Amygdala (tissue), 56 donors: ENCODE results near the gene TMEM229B.

Experiments used
- DNase-seq, 56 donors: peaks; one replicate each; lab custom pipeline; 2025; lab: John Stamatoyannopoulos, UW

Gene TMEM229B

DNA sequence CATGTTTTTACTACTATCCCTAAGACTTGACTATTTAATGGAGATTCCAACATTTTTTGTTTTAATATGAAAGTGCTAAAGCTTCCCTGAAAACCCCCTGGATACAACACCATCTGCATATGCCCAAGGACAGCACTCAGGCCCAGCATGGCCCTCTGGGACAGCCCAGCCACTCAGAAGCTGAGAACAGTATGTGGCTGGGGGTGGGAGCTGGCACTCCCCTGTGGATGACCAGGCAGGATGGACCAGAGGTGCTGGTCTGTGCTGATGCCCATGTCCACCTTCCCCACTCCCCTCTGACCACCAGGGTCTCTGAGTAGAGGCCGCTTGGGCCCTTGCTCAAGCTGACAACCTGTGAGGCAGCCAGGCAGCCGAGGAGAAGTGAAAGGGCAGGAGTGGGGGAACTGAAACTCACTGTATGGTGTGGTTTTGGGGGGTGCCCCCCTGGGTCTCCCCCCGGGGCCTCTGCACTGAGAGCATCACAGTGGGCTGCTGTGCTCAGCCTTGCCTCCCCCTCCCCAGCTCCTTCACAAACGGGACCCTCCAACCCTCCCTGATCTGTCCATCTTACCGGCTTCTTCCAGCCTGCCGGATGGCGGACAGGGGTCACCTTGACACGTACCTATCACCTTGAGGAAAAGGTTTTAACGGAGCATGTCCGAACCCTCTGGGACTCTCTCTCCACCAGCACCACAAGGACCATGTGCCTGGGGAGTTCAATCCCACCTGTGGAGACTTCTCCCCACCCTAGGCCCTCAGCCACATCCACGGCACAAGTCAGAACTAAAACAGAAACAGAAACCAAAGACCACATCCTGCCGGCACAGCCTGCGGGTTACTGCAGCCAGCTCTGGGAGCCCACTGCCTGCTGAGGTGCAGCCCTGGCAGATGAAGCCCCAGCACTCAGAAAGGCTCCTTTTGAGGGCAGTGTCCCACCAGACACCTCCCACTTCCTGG lies at the start of gene TMEM229B:
Gene TMEM229B, minus strand, starts transcription at position 785 of the 957 bp plus-strand sequence. CDS start 14,798 bp downstream, outside the sequence.
- peak in 15 of 56 donors; percentile 3 to 30 (median 9) for DNase-seq

GRCh38 chr14:67537736-67538135 lies 49.2 kb upstream of the TMEM229B start:
- no peak for DNase-seq

GRCh38 chr14:67536087-67536486 lies 47.6 kb upstream of the TMEM229B start:
- DNase-seq: peak in 11 of 56 donors; percentile 13 to 47 (median 40)

GRCh38 chr14:67533754-67534085 lies 45.2 kb upstream of the TMEM229B start:
- DNase-seq: peak in 4 of 56 donors; percentile 21 to 46 (median 40)

- peak in 55 of 56 donors; percentile 32 to 95 (median 83) for DNase-seq
Observed at GRCh38 chr14:67532998-67533753, 44.7 kb upstream of the TMEM229B start, which contains the start of gene PLEKHH1. Gene PLEKHH1, plus strand, starts transcription at chr14:67533290. Its CDS starts 8,578 bp downstream, at chr14:67541868.

- no peak for DNase-seq
Observed at GRCh38 chr14:67532606-67532997, 44.1 kb upstream of the TMEM229B start.

DNA sequence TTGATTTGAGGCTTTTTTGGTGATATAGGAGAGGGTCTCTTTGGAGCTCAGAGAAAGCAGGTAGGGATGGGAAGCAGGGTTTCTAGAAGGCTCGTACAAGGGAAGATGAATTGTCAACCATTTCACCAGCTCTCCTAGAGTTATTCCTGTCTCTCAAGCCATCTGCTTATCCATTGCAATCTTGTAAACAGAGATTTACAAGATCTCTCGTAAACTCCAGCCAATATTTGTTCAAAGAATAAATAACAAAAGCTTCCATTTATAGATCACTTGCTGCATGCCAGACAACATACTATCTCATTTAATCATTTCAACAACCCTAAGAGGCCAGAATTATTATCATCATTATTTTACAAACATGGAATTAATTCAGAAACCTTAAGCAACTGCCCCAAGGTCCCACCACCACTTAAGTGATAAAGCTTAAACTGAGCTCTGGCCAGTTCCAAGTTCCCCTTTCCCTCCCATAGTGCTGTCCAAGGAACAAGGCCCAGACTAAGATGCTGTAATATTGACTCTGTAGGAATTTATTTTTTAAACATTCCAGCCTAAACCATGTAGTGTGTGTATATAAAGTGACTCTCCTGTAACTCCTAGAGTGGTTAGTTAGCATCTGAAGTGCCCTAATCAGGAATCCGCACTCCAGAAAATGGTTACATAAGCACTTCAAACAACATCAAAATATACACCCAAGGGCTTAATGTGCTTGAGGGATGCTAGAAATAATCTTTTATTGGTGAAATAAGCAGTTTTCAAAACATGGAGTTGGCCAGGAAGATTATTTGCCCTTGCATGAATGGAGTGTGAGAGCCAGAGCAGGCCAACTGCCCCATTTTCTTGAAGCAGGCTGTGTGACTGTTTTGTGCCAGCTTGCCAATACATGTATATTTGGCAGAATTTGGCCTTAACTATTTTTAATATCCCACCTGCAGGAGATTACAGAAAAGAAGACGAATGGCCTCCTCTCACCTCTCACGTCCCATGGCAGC lies 41.7 kb upstream of the TMEM229B start:
- DNase-seq: no peak

GRCh38 chr14:67528276-67528675 lies 39.8 kb upstream of the TMEM229B start:
- DNase-seq: peak in 2 of 56 donors; percentile 19 to 27

- no peak for DNase-seq
Observed at GRCh38 chr14:67527756-67528155, 39.2 kb upstream of the TMEM229B start.

- DNase-seq: peak in 41 of 56 donors; percentile 16 to 82 (median 47)
Observed at GRCh38 chr14:67526676-67527459, 38.3 kb upstream of the TMEM229B start.

- DNase-seq: no peak
Observed at GRCh38 chr14:67526181-67526580, 37.7 kb upstream of the TMEM229B start.

DNA sequence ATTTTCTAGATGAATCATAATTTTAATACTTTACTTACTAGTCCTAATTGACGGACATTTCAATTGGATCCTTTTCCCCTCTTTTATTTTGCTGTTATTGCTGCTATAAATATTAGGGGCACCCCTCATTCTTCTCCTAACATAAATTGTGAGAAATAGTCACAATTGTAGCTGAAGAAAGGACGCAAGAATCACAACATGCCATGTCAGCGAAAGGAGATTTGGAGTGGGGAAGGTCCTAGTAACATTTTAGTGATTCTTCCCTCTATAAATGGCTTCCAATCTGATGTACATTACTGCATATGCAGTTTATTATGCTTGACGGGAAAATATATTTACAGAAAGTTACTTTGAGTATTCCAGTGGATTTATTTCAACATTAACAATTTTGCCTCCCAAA lies 36.9 kb upstream of the TMEM229B start:
- DNase-seq: no peak

DNA sequence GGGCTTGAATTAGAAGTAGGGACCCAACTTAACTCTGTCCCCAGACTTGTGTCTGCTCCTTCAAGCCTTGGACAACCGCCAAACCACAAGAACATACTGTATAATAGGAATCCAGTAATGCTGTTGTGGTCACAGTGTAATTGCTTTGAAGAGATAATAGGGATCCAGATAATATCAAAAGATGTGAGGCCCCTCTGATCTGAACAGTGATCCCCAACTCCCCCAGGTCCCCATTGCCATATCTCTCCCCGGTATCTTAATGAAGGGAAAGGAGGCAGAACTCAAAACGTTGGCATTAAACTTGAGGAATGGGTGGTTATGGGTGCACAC lies 36.1 kb upstream of the TMEM229B start:
- DNase-seq: peak in 1 of 56 donors; percentile 14

- no peak for DNase-seq
Observed at GRCh38 chr14:67523764-67524633, 35.5 kb upstream of the TMEM229B start.

- DNase-seq: peak in 9 of 56 donors; percentile 16 to 52 (median 25)
Observed at GRCh38 chr14:67522270-67522669, 33.7 kb upstream of the TMEM229B start.

DNA sequence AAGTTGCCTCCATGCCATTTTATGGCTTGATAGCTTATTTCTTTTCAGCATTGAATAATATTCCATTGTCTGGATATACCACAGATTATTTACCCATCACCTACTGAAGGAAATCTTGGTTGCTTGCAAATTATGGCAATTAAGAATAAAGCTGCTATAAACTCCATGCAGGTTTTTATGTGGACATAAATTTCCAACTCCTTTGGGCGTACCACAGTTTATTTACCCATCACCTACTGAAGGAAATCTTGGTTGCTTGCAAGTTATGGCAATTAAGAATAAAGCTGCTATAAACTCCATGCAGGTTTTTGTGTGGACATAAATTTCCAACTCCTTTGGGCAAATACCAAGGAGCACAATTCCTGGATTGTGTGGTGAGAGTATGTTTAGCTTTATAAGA lies 32.0 kb upstream of the TMEM229B start:
- DNase-seq: no peak

DNA sequence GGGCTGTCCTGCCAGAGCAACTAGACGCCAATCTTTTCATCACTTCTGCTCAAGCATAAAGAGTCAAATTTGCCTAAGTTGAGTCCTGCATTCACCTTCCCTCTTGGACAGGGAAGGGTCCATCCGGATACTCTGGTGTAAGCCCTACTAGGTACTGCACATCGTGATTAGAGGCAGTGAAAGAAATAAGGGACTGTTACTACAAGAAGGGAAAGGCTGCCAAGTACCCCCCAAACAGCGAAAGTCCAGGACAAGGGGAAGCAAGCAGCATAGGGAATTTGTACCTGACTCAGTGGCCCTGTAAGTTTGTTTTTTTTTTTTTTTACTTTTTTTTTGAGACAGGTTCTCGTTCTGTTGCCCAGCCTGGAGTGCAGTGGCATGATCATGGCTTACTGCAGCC lies 30.9 kb upstream of the TMEM229B start:
- no peak for DNase-seq

DNA sequence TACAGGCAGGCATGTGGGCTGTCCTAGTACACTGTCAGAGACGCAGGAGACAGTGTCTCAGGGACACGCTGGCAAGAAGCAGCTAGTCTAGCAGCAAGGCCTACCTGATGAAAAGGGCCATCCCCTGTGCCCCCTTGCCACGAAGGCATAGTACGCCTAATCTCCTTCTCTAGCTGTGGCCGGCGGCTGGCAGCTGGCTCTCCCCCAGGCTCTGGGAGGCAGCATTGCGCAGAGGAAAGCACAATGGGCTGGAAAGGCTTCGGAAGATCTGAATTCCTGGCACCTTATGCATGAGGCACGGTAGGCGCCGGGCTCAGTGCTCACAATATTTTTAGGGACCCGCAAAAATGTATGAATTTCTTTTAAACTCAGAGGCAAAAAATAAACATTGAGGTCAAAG lies 28.6 kb upstream of the TMEM229B start:
- DNase-seq: peak in 46 of 56 donors; percentile 15 to 78 (median 46)
